ENCODE results near the gene SYT2. TPM values are rescaled to one million over a fixed set of nuclear protein-coding genes. Genes with fewer than 3 reads are reported as not detected.

The SYT2 gene
- total and polyA plus RNA-seq, 2 donors (not counting 1 experiment from before 2014, with no cell fraction given): 0.03 TPM; not detected in 1

- Histone ChIP-seq H3K4me2 (ENCODE audit: extremely low read depth, insufficient read depth, low read length) (no peak overlapping the region), H3K4me3 (replicated peaks in 1 of 4; ENCODE audit: control extremely low read depth in 1 of 4, insufficient read depth in 1 of 4, low read depth in 3 of 4, low read length in 4 of 4) (no peak overlapping the region), H2AFZ (ENCODE audit: low read length) (no peak overlapping the region), H3K4me1 (ENCODE audit: control insufficient read depth, extremely low read depth, insufficient read depth, low read length) (peaks cover 14% of the 10 kb centered on the region), H3K27me3 (ENCODE audit: control insufficient read depth, insufficient read depth, low read length) (no peaks in the 10 kb centered on the region), H3K79me2 (ENCODE audit: control insufficient read depth, insufficient read depth, low read length) (no peaks in the 10 kb centered on the region), H4K20me1 (ENCODE audit: control insufficient read depth, extremely low read depth, insufficient read depth, low read length) (no peaks in the 10 kb centered on the region), H3K27ac (ENCODE audit: insufficient read depth, low read length) (no peak overlapping the region), H3K9ac (ENCODE audit: insufficient read depth, low read length) (no peak overlapping the region), H3K9me3 (ENCODE audit: control insufficient read depth, insufficient read depth, low read depth, low read length) (no peaks in the 10 kb centered on the region), H3K36me3 (ENCODE audit: control insufficient read depth, insufficient read depth, low read length) (no peaks in the 10 kb centered on the region)
- TF ChIP-seq, protein P1, sequence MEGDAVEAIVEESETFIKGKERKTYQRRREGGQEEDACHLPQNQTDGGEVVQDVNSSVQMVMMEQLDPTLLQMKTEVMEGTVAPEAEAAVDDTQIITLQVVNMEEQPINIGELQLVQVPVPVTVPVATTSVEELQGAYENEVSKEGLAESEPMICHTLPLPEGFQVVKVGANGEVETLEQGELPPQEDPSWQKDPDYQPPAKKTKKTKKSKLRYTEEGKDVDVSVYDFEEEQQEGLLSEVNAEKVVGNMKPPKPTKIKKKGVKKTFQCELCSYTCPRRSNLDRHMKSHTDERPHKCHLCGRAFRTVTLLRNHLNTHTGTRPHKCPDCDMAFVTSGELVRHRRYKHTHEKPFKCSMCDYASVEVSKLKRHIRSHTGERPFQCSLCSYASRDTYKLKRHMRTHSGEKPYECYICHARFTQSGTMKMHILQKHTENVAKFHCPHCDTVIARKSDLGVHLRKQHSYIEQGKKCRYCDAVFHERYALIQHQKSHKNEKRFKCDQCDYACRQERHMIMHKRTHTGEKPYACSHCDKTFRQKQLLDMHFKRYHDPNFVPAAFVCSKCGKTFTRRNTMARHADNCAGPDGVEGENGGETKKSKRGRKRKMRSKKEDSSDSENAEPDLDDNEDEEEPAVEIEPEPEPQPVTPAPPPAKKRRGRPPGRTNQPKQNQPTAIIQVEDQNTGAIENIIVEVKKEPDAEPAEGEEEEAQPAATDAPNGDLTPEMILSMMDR (conservative IDR thresholded peaks at IDR 0.05 in 1 of 2, IDR thresholded peaks at IDR 0.05 in 1 of 2; ENCODE audit: low read depth in 1 of 2, low read length in 2 of 2): no peak
- TF ChIP-seq EZH2 (IDR thresholded peaks at IDR 0.05; ENCODE audit: low read length, missing control alignments): no peak
- no peak for DNase-seq (ENCODE audit: low read depth in 2 of 2)
These were observed 146.4 kb downstream of the SYT2 start for GRCh38 chr1:202563818-202564217.

DNA sequence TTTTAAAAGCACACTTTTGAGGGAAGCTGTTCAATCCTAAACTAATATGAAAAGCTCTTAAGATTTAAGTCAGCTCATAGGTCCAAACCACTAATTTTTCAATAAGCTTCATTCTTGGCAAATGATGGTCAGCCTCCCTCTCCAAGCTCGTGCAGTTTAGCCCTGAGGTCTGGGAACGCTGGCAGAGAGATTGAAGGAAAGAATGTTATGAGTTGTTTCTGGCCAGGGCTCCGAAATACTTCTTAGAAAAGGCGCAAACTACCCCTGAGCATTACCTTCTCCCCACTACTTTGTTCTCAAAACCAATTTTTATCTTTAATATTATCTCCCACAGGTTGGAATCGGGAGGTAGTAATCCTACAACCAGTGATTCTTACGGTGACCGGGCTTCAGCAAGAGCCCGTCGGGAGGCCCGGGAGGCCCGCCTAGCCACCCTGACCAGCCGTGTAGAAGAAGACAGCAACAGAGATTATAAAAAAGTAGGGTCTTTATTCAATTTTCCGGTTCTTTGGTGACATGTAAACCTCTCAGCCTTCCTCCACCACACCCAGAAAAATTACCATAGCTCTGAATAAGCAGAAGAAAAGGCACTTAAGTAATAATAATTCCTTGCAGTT is 147.7 kb downstream of the SYT2 start:
- TF ChIP-seq, protein P1 (conservative IDR thresholded peaks at IDR 0.05 in 1 of 2, IDR thresholded peaks at IDR 0.05 in 1 of 2; ENCODE audit: low read depth in 1 of 2, low read length in 2 of 2): no peak
- TF ChIP-seq EZH2 (IDR thresholded peaks at IDR 0.05; ENCODE audit: low read length, missing control alignments): no peak
- peak in 1 of 2 donors; percentile 67 for DNase-seq (ENCODE audit: low read depth in 2 of 2)
- Histone ChIP-seq H3K27ac (ENCODE audit: insufficient read depth, low read length) (no peak overlapping the region), H3K36me3 (ENCODE audit: control insufficient read depth, insufficient read depth, low read length) (no peaks in the 10 kb centered on the region), H4K20me1 (ENCODE audit: control insufficient read depth, extremely low read depth, insufficient read depth, low read length) (no peaks in the 10 kb centered on the region), H3K4me1 (ENCODE audit: control insufficient read depth, extremely low read depth, insufficient read depth, low read length) (peaks cover 5% of the 10 kb centered on the region), H3K9ac (ENCODE audit: insufficient read depth, low read length) (no peak overlapping the region), H3K9me3 (ENCODE audit: control insufficient read depth, insufficient read depth, low read depth, low read length) (no peaks in the 10 kb centered on the region), H3K79me2 (ENCODE audit: control insufficient read depth, insufficient read depth, low read length) (no peaks in the 10 kb centered on the region), H3K4me2 (ENCODE audit: extremely low read depth, insufficient read depth, low read length) (no peak overlapping the region), H2AFZ (ENCODE audit: low read length) (no peak overlapping the region), H3K27me3 (ENCODE audit: control insufficient read depth, insufficient read depth, low read length) (no peaks in the 10 kb centered on the region), H3K4me3 (replicated peaks in 1 of 4; ENCODE audit: control extremely low read depth in 1 of 4, insufficient read depth in 1 of 4, low read depth in 3 of 4, low read length in 4 of 4) (no peak overlapping the region)

- no peak overlapping the region for H3K4me2 ChIP-seq (ENCODE audit: extremely low read depth, insufficient read depth, low read length)
- no peaks in the 10 kb centered on the region for H3K27me3 ChIP-seq (ENCODE audit: control insufficient read depth, insufficient read depth, low read length)
- H3K36me3 ChIP-seq (ENCODE audit: control insufficient read depth, insufficient read depth, low read length): no peaks in the 10 kb centered on the region
- no peak overlapping the region for H3K9ac ChIP-seq (ENCODE audit: insufficient read depth, low read length)
- H3K9me3 ChIP-seq (ENCODE audit: control insufficient read depth, insufficient read depth, low read depth, low read length): no peaks in the 10 kb centered on the region
- H2AFZ ChIP-seq (ENCODE audit: low read length): no peak overlapping the region
- H3K79me2 ChIP-seq (ENCODE audit: control insufficient read depth, insufficient read depth, low read length): no peaks in the 10 kb centered on the region
- no peaks in the 10 kb centered on the region for H4K20me1 ChIP-seq (ENCODE audit: control insufficient read depth, extremely low read depth, insufficient read depth, low read length)
- DNase-seq (ENCODE audit: low read depth in 2 of 2): no peak
- H3K4me1 ChIP-seq (ENCODE audit: control insufficient read depth, extremely low read depth, insufficient read depth, low read length): peaks cover 3% of the 10 kb centered on the region
- H3K4me3 ChIP-seq (replicated peaks in 1 of 4; ENCODE audit: control extremely low read depth in 1 of 4, insufficient read depth in 1 of 4, low read depth in 3 of 4, low read length in 4 of 4): no peak overlapping the region
- no peak for TF ChIP-seq EZH2 (IDR thresholded peaks at IDR 0.05; ENCODE audit: low read length, missing control alignments)
- TF ChIP-seq, protein P1 (conservative IDR thresholded peaks at IDR 0.05 in 1 of 2, IDR thresholded peaks at IDR 0.05 in 1 of 2; ENCODE audit: low read depth in 1 of 2, low read length in 2 of 2): peak; percentile 22 to 27
- H3K27ac ChIP-seq (ENCODE audit: insufficient read depth, low read length): no peak overlapping the region
These were observed 148.4 kb downstream of the SYT2 start for GRCh38 chr1:202561726-202562443.
